HG03060 (cell line): ENCODE measurements around the gene SH3PXD2B.

ENCODE experiments used
- ATAC-seq: cut with Tn5 transposase; IDR thresholded peaks from one replicate; pipeline ENCODE4 v1.9.1; 2021; ENCODE audit warnings: low read depth, moderate number of reproducible peaks; ENCODE audit not compliant: unreplicated experiment

Gene SH3PXD2B

DNA sequence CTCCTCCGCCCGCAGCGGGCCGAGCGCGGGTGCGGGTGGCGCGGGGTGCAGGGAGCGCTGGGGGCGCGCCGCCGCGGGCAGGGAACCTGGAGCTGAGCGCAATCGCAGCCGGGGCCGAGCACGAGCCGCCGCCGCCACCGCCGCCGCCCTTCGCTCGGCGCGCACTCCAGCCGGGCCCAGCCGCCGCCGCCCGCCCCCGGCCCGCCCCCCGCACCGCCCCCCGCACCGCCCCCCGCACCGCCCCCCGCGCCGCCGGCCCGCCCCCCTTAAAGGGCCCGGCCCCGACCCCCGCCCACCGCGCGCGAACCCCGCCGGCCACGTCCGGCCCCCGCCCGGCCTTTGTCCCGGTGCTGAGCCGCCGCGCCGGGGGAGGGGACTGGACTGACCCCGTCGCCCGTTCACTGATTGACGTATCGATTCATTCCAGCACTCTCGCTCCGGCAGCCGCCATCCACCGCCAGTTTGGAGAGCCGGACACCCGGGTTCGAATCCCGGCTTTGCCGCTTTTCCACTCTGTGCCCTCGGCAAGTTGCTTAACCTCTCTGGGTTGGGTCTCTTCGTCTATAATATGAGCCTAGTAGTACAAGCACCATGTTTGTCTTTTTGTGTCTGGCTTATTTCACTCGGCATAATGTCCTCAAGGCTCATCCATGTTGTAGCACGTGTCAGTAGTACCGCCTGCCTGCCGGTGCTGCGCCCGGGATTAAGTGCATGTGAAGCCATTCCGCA lies at the start of gene SH3PXD2B:
Gene SH3PXD2B, minus strand, starts transcription at position 168 of the 729 bp plus-strand sequence. CDS start 173 bp downstream, outside the sequence.
- no peak for ATAC-seq

GRCh38 chr5:172502969-172503368 lies 48.6 kb upstream of the SH3PXD2B start:
- ATAC-seq: no peak

DNA sequence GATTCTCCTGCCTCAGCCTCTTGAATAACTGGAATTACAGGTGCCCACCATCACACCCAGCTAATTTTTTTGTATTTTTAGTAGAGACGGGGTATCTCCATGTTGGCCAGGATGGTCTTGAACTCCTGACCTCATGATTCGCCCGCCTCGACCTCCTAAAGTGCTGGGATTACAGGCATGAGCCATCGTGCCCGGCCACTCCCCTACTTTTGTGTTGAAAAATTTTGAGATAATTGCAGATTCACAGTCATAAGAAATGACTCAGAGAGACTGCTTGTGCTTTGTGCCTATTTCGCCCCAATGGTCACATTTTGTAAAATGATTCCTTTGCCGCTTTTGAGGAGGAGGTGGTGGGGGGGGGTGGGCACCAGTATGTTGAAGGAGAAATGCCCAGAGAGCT lies 48.1 kb upstream of the SH3PXD2B start:
- no peak for ATAC-seq

DNA sequence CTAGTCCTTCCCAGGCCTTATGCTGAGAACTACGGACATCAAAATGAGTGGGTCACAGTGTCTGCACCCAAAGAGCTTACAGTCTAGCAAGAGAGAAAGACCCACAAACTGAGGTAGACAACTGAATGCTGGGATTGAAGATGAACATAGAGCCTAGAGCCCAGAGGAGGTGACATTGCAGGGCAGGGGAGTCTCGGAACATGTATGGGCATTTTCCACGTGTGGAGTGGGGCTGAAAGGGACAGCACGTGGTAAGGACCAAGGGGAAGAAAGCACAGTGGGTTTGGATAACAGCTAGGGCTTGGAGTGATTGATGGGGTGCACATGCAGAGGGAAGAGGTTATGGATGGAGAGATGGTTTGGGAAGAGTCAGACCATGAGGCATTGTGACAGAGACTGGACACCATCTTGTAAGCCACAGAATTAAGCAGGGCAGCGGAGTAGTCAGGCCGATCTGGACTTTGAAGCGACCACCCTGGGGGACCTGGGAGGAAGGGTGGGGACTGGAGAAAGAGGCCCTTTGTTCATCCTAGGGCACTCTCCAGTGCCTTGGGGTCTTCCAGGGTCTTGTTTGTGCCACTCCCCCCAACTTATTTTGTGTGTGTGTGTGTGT lies 47.5 kb upstream of the SH3PXD2B start:
- no peak for ATAC-seq

DNA sequence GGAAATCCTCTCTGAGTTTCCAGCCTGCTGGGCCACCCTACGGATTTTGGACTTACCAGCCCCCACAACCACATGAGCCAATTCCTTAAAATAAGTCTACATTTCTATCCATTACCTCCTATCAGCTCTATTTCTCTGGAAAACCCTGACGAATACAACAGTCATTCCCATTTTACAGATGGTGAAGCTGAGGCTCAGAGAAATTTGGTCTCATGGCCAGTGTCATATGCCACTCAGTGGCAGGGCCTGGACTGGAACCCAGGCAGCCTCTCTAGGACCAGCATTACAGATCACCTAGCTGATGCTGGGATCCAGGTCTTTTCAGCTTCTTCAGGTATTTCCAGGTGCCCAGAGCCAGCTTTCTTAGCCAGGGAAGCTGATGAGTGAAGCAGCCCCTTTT lies 45.0 kb upstream of the SH3PXD2B start:
- ATAC-seq: no peak

DNA sequence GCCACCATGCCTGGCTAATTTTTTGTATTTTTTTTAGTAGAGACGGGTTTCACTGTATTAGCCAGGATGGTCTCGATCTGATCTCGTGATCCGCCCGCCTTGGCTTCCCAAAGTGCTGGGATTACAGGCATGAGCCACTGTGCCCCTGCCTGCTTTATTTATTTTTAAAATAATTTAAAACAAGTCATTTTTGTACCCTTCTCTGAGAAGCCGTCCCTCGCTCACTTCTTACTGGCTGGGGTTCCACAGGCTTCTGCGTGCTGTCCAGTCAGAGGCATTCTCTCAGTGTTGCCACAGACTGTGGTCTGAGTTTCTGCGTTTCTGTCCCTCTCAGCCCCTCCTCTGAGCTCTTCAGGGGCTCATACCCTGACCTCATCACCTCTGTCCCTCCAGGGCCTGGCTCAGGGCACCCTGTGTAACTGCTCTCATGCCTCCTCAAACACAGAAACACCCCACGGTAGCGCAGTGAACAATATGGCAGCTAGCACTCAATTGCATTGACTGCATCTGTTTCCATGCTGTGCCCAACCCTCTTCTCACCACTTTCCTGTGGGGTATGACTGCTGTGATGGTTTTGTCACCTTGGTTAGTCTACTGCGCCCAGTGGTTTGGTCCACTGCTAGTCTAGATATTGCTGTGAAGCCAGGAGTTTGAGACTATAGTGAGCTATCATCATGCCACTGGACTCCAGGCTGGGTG lies 44.3 kb upstream of the SH3PXD2B start:
- no peak for ATAC-seq

- no peak for ATAC-seq
Observed at GRCh38 chr5:172497591-172498255, 43.4 kb upstream of the SH3PXD2B start.

GRCh38 chr5:172496671-172497371 lies 42.5 kb upstream of the SH3PXD2B start:
- no peak for ATAC-seq

DNA sequence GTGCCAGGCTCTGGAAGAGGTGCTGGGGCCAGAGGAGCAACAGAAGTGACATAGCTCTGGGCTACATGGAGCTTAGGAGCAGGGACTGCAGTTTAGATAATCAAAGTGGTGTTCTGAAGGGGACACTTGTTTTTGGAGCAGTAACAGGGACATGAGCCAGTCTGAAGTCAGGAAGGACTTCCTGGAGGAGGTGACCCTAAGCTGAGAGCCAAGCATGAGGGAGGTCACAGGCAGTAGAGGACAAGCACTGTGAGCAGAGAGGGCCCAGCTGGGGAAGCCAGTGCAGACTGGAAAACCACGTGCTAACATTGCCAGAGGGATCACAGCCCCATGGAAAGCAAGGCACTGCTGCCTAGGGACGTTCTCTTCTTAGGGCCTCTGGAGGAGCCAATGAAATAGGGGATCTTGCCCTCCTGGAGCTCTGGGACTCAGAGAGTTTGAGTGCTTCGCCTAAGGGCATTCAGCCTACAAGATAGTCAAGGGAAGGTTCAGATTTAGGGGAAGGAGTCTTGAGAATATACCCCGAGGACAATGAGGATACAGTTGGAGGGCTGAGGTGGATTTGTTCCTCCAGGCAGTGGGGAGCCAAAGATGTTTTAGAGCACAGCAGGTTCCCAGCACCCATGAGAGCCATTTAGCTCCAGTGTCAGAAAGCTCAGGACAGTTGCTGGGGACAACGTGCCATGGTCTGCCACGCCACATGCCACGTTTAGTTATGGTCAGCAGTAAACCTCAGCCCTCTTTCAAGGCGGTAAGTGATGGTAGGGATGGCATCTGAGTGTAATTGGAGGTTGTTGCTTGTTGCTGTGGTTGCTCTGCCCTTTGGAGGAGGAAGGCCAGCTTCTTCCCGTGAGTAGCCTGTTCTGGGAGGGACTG lies 40.5 kb upstream of the SH3PXD2B start:
- no peak for ATAC-seq

GRCh38 chr5:172493906-172494305 lies 39.6 kb upstream of the SH3PXD2B start:
- no peak for ATAC-seq

DNA sequence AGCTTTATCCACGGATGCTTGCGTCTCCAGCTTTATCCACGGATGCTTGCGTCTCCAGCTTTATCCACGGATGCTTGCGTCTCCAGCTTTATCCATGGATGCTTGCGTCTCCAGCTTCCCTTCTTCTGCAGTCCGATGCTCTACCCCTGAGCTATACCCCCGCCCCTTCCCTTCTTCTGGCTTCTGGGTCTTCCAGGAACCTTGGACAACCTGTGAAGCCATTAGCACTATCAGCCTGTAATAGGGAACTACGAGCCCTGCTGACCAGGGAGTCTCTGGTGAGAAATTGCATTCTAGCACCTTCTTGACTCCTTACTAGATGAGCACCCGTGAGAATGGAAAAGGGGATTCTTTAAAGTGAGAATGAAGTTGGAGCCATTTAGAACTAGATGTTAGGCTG lies 39.1 kb upstream of the SH3PXD2B start:
- ATAC-seq: no peak

DNA sequence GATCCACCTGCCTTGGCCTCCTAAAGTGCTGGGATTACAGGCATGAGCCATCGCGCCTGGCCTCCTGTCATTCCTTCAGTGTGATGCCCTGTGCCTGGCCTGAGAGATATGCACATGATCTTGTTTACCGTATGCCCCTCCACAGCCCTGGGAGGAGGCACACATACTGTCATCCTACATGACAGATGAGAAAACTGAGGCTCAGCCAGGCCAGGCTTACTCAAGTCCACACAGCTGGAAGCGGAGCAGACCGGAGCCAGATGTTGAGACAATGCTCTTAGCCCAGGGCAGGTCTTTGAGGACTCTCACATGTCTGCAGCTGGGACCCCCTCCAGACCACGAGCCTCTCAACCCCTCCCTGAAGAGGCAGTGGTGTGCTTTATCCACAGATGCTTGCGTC lies 38.7 kb upstream of the SH3PXD2B start:
- no peak for ATAC-seq

GRCh38 chr5:172492097-172492840 lies 37.9 kb upstream of the SH3PXD2B start:
- no peak for ATAC-seq

GRCh38 chr5:172491481-172491880 lies 37.2 kb upstream of the SH3PXD2B start:
- no peak for ATAC-seq

DNA sequence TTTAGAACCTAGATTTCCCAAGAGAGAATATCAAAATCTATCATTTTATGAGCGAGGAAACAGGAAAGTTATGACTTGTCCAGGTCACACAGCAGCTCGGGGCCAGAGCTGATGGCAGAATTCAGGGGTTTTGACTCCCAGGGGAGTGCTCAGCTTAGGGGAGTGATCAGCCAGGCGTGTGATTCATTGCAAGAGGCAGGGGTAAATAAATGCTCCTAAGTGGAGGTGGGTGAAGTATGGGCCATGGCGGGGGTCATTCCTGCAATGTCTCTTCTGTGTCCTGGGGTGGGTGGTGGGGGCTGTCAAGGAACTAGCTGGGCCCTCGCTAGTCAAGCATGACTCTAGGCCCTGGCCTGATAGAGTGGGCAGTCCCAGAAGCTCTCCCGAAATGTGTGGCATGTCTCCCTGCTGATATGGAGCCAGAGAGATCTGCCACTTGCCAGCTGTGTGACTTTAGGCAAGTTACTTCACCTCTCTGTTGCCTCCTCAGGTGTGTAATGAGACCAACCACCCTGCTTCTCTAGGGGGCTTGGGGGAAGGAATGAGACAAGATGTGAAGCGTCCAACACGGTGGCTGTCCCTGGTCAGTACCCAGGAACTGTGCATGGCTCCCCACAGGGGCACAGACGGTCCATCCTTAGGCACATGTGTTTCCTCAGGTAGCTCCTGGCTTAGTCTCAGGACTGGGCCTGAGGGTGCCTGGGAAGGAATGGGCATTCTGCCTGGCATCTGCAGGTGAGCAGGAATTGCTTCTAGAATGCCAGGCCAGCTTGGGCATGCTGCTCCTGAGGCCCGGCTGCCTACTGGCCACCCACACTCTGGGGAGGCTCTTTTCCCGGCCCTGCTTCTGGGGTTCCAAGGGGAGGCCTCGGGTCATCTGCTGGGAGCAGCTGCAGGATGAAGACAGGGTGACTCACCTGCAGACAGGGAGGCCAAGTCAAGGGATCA lies 36.5 kb upstream of the SH3PXD2B start:
- no peak for ATAC-seq

DNA sequence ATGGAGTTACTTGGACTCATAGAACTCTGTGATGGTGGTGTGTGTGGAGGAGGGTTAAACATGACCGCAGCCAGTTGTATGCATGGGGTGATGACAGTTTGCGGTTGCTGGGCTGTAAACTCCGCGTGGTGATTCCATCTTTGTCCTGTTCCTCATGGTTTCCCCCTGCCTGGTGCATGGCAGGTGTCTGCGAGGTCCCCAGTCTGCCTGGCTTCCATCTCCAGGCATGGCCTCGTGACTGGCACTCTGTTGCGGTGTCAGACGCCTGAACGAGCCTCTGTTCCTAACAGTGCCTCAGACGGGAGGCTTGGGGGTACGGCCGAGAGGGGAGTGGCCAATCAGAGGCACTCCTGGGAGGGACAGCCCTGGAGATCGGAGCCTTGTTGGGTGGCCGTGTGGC lies 33.9 kb upstream of the SH3PXD2B start:
- no peak for ATAC-seq

DNA sequence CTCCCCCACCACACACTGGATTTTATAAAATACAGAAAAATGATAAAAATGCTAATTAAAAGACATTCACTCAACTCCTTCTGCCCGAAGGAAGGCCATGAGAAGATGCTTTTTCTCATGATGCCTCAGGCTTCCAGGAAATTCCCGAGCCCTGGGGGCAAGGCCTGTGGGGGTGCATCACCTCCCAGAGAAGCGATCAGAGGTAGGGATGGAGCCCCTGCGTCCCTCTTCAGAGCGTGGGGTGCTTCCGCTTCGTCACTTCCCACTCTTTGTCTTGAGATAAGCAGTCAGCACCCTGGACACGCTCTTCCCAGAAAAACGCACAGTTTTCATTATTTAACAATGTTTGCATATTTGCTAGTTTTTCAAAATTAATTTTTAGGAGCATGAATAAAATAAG lies 33.3 kb upstream of the SH3PXD2B start:
- ATAC-seq: no peak

GRCh38 chr5:172486912-172487311 lies 32.6 kb upstream of the SH3PXD2B start:
- ATAC-seq: no peak
